HL-60 (cell line): ENCODE measurements around the gene MARCHF10.

Experiments used
- DNase-seq, 2 experiments: peaks; one replicate each; pipeline ENCODE4 v3.0.0-alpha.2; 2010 to 2020; ENCODE audit warnings: low read depth in 1 of 2, low spot score in 1 of 2
- H3K27ac ChIP-seq: fragments of 250-450 bp; sonication (Bioruptor Pico); replicated peaks from 2 replicates; pipeline ENCODE4 v1.5.1; 2020; ENCODE audit warnings: mild to moderate bottlenecking, moderate library complexity
- H3K27me3 ChIP-seq: fragments of 250-450 bp; sonication (Bioruptor Pico); 2 replicates; pipeline ENCODE4 v1.5.1; 2021; ENCODE audit warnings: mild to moderate bottlenecking, moderate library complexity; ENCODE audit not compliant: insufficient read depth, poor library complexity, severe bottlenecking
- H3K4me3 ChIP-seq: replicated peaks from 2 replicates; pipeline ENCODE4 v1.5.1; 2011; ENCODE audit warnings: mild to moderate bottlenecking, control low read depth, low read length; ENCODE audit not compliant: insufficient read depth
- CTCF ChIP-seq: IDR thresholded peaks from one replicate; pipeline ENCODE4 v1.5.1; 2011; ENCODE audit warnings: low read length, control low read depth, inconsistent platforms; ENCODE audit not compliant: insufficient read depth
- GABPA ChIP-seq: IDR thresholded peaks from 2 replicates; pipeline ENCODE4 v1.6.1; 2012; ENCODE audit warnings: low read depth
- POLR2AphosphoS5 ChIP-seq: IDR thresholded peaks from 2 replicates; pipeline ENCODE4 v1.6.1; 2012; ENCODE audit warnings: low read depth
- SPI1 ChIP-seq: IDR thresholded peaks from 2 replicates; pipeline ENCODE4 v1.6.1; 2012; ENCODE audit warnings: low read depth, mild to moderate bottlenecking, borderline replicate concordance
- TF ChIP-seq, protein P1 (sequence below): IDR thresholded peaks from 2 replicates; pipeline ENCODE4 v1.6.1; 2012; ENCODE audit warnings: low read depth; ENCODE audit not compliant: insufficient replicate concordance

Gene MARCHF10

DNA sequence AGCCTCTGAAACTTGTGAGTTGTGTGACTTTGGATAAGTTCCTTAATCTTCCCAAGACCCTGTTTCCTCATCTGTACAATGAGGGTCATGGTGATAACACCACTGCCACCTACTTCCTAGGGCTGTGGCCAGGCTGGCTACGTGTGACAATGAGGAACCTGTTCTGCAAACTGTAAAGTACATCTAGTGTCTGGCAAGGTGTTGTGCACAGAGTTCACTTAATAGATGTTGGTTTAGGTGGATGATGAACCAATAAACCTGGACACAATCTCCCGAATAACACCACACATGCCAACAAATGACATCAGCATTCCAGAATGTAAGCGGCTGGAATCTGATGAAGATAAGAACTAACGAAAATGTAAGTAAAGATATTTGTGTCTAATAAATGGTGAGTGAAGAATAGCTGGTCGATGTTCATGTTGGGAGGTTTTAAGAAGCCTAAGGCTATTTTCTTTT lies 82.3 kb downstream of the MARCHF10 start:
- peak in 1 of 2 experiments; percentile 36 for DNase-seq

DNA sequence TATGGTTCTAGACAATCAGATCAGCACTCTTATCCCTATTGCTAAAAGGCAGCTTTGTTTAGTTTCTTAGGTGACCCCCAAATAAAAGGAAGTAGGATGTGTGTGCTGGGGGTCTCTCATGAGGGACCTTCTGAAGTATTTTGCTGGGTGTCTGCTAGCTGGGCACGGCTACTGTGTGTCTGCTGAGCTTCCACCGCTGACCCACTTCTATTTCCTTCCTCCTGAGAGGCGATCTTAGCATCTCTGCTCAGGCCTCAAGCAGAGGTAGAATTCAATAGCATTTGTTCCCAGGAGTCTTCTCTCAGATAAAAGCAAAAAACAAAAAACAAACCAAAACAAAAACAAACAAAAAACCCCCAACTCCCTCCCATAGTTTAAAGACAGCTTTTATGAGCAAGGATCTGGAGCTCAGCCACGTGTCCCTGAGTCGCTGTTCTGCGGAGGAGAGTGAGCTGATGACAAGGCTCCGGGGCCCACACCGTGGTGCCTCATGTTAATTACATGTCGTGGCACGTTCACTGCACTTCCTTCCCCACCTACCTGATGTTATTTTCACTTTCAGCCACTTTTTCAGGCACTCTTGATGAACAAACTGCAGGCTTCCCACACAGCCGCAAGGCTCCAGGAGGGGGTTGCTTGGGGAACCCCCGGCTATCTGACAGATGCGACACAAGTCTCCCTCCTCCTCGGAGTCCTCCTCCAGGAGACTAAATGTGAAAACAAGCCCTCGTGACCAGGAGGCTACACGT lies 83.5 kb downstream of the MARCHF10 start:
- Histone ChIP-seq H3K27me3 (no peaks in the 10 kb centered on the region), H3K4me3 (no peak overlapping the region), H3K27ac (no peak overlapping the region)
- TF ChIP-seq GABPA (no peak), CTCF (no peak), POLR2AphosphoS5 (no peak), SPI1 (no peak)
- TF ChIP-seq, protein P1, sequence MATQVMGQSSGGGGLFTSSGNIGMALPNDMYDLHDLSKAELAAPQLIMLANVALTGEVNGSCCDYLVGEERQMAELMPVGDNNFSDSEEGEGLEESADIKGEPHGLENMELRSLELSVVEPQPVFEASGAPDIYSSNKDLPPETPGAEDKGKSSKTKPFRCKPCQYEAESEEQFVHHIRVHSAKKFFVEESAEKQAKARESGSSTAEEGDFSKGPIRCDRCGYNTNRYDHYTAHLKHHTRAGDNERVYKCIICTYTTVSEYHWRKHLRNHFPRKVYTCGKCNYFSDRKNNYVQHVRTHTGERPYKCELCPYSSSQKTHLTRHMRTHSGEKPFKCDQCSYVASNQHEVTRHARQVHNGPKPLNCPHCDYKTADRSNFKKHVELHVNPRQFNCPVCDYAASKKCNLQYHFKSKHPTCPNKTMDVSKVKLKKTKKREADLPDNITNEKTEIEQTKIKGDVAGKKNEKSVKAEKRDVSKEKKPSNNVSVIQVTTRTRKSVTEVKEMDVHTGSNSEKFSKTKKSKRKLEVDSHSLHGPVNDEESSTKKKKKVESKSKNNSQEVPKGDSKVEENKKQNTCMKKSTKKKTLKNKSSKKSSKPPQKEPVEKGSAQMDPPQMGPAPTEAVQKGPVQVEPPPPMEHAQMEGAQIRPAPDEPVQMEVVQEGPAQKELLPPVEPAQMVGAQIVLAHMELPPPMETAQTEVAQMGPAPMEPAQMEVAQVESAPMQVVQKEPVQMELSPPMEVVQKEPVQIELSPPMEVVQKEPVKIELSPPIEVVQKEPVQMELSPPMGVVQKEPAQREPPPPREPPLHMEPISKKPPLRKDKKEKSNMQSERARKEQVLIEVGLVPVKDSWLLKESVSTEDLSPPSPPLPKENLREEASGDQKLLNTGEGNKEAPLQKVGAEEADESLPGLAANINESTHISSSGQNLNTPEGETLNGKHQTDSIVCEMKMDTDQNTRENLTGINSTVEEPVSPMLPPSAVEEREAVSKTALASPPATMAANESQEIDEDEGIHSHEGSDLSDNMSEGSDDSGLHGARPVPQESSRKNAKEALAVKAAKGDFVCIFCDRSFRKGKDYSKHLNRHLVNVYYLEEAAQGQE = no peak
- no peak for DNase-seq

More for the DNA sequence above, 82.3 kb downstream of the MARCHF10 start:
- H3K4me3 ChIP-seq = no peak overlapping the region
- H3K27me3 ChIP-seq = no peaks in the 10 kb centered on the region
- TF ChIP-seq, protein P1 = no peak
- TF ChIP-seq CTCF = no peak
- no peak for TF ChIP-seq GABPA
- no peak for TF ChIP-seq SPI1
- TF ChIP-seq POLR2AphosphoS5 = no peak
- H3K27ac ChIP-seq = no peak overlapping the region

GRCh38 chr17:62723842-62724241 lies 84.3 kb downstream of the MARCHF10 start:
- no peak for DNase-seq
- Histone ChIP-seq H3K27me3 (no peaks in the 10 kb centered on the region), H3K27ac (no peak overlapping the region), H3K4me3 (no peak overlapping the region)
- TF ChIP-seq CTCF = no peak
- TF ChIP-seq GABPA = no peak
- no peak for TF ChIP-seq POLR2AphosphoS5
- TF ChIP-seq, protein P1 = no peak
- no peak for TF ChIP-seq SPI1
